Measurements from ENCODE around the gene HSPA1L. TPM values are rescaled to one million over a fixed set of nuclear protein-coding genes. Genes with fewer than 3 reads are reported as not detected.
A peak's percentile ranks its signal among the peaks of the same experiment; 100 is the strongest.

Gene HSPA1L
- total and polyA plus RNA-seq, 2 donors, result 1.2 to 2.4 TPM

DNA sequence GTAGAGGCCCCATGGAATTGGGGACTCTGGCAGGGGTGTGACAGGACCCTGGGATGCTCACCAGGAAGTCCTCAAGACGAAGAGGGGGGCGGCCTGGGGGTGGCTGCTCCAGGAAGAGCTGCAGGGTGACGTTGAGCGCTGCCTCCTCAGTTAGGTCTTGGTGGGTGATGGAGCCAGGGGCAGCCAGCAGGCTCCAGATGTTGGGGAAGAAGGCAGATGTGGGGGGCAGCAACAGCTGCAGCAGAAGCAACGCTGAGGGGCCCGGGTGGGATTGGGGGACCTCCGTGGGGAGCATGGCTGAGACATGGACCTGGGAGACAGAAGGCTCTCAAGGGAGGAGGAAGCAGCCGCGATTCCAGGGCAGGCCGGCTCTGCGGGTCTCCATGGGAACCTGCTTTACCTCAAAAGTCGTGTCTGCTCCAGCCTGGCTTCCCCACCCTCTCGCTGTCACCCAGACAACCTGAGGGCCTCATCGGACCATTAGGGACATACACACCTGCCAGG lies 38.5 kb downstream of the HSPA1L start:
- Histone ChIP-seq H3K27ac (ENCODE audit: low read depth in 1 of 2, low read length in 1 of 2) (no peak overlapping the region), H3K27me3 (ENCODE audit: control insufficient read depth in 2 of 2, insufficient read depth in 1 of 2, low read length in 1 of 2) (peaks cover 0 to 2% of the 10 kb centered on the region in 2 donors), H3K4me1 (ENCODE audit: control insufficient read depth in 2 of 2, insufficient read depth in 2 of 2, low read length in 2 of 2) (peaks cover 17 to 26% of the 10 kb centered on the region in 2 donors), H3K36me3 (ENCODE audit: control insufficient read depth in 2 of 2, insufficient read depth in 2 of 2, low read length in 1 of 2) (peaks cover 31 to 32% of the 10 kb centered on the region in 2 donors), H3K9me3 (ENCODE audit: control insufficient read depth in 2 of 2, insufficient read depth in 1 of 2, low read length in 1 of 2) (peaks cover 0 to 5% of the 10 kb centered on the region in 2 donors), H3K4me3 (ENCODE audit: low read length in 2 of 2) (no peak overlapping the region)
- 27% methylated on average over 14 of the region's 14 CpGs for WGBS
- no peak for DNase-seq (ENCODE audit: low read depth in 6 of 9, low spot score in 9 of 9)

DNA sequence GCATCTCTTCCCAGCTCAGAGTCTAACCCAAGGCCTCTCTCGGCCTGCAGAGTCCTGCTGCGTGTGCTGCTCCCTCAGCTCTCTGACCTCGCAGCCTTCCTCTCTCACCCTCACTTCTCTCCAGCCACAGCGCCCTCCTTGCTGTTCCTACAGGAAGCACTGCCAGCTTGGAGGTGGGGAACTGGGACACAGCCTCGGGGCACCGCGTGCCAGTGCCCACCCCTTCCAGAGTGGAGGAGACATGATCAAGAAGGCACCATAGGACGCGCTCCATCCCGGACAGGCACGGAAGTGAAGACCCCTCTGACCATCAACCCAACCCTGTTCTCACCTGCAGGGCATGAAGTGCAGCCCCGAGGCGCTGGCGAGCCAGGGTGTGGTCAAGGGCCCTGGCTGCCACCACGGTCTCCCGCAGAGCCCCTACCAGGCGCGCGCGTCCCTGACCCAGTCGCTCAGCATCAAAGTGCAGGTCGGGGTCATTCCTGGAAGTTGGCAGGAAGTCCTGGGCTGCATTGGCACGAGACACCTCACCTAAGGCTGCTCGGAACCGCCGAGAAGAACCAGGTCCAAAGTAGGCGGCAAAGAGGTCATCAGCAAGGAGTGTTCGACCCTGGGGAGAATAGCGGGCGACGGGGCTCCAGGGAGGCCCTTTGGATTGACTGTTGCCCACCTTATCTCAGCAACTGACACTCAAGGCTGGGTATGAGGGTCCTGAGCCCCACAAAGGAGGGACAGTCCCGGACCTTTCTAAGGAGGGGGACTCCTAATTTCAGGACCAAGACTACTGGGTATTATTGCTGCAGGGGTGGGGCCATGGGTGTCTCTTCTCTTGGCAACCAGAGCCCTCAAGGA lies 39.2 kb downstream of the HSPA1L start:
- Histone ChIP-seq H3K36me3 (ENCODE audit: control insufficient read depth in 2 of 2, insufficient read depth in 2 of 2, low read length in 1 of 2) (peaks cover 24 to 25% of the 10 kb centered on the region in 2 donors), H3K4me1 (ENCODE audit: control insufficient read depth in 2 of 2, insufficient read depth in 2 of 2, low read length in 2 of 2) (peaks cover 17 to 29% of the 10 kb centered on the region in 2 donors), H3K27ac (ENCODE audit: low read depth in 1 of 2, low read length in 1 of 2) (no peak overlapping the region), H3K27me3 (ENCODE audit: control insufficient read depth in 2 of 2, insufficient read depth in 1 of 2, low read length in 1 of 2) (peaks cover 0 to 2% of the 10 kb centered on the region in 2 donors), H3K9me3 (ENCODE audit: control insufficient read depth in 2 of 2, insufficient read depth in 1 of 2, low read length in 1 of 2) (peaks cover 0 to 5% of the 10 kb centered on the region in 2 donors), H3K4me3 (ENCODE audit: low read length in 2 of 2) (no peak overlapping the region)
- no peak for DNase-seq (ENCODE audit: low read depth in 6 of 9, low spot score in 9 of 9)
- 97% methylated on average over 32 of the region's 32 CpGs for WGBS

DNA sequence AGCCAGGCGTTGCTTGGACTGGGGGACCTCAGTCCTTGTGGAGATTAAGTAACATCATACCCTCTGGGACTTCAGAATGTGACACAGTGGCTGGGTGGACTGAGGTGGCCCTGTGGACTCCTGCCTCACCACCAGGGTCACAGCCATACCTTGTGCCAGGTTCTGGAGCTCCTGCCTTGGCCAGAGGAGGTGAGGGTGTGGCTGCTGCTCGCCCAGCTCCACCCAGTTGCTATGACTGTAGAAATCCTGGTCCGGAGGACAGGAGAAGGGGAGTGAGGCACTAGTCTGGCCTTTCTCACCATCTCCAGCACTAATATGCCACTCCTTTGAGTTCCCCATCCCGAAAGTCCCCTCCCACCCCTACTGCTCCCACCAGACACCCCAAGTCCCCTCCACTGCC lies 39.9 kb downstream of the HSPA1L start:
- Histone ChIP-seq H3K9me3 (ENCODE audit: control insufficient read depth in 2 of 2, insufficient read depth in 1 of 2, low read length in 1 of 2) (peaks cover 0 to 5% of the 10 kb centered on the region in 2 donors), H3K4me3 (ENCODE audit: low read length in 2 of 2) (no peak overlapping the region), H3K27me3 (ENCODE audit: control insufficient read depth in 2 of 2, insufficient read depth in 1 of 2, low read length in 1 of 2) (peaks cover 0 to 2% of the 10 kb centered on the region in 2 donors), H3K27ac (ENCODE audit: low read depth in 1 of 2, low read length in 1 of 2) (no peak overlapping the region), H3K36me3 (ENCODE audit: control insufficient read depth in 2 of 2, insufficient read depth in 2 of 2, low read length in 1 of 2) (peaks cover 18% of the 10 kb centered on the region in 2 donors), H3K4me1 (ENCODE audit: control insufficient read depth in 2 of 2, insufficient read depth in 2 of 2, low read length in 2 of 2) (peaks cover 17 to 29% of the 10 kb centered on the region in 2 donors)
- DNase-seq (ENCODE audit: low read depth in 6 of 9, low spot score in 9 of 9), result no peak
- WGBS, result 96% methylated on average over 4 of the region's 4 CpGs

DNA sequence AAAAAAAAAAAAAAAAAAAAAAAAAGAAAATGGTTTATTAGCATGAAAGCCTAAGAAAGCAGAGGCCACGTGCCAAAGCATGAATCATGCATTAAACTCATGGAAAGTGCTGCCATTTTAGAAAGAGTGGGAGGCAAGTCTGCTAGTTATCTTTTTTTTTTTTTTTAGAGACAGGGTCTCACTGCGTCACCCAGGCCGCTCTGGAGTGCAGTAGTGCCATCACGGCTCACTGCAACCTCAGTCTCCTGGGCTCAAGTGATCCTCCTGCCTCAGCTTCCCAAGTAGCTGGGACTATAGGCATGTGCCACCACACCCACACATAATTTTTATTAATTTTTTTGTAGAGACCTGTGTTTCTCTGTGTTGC lies 43.1 kb downstream of the HSPA1L start:
- H3K27me3 ChIP-seq (ENCODE audit: control insufficient read depth in 2 of 2, insufficient read depth in 1 of 2, low read length in 1 of 2), result peaks cover 0 to 5% of the 10 kb centered on the region in 2 donors
- WGBS, result 88% methylated on average over 4 of the region's 4 CpGs
- peak in 1 of 9 donors; percentile 41 for DNase-seq (ENCODE audit: low read depth in 6 of 9, low spot score in 9 of 9)
- no peaks in the 10 kb centered on the region for H3K36me3 ChIP-seq (ENCODE audit: control insufficient read depth in 2 of 2, insufficient read depth in 2 of 2, low read length in 1 of 2)
- no peak overlapping the region for H3K4me3 ChIP-seq (ENCODE audit: low read length in 2 of 2)
- H3K9me3 ChIP-seq (ENCODE audit: control insufficient read depth in 2 of 2, insufficient read depth in 1 of 2, low read length in 1 of 2), result peaks cover 0 to 5% of the 10 kb centered on the region in 2 donors
- peaks cover 16 to 27% of the 10 kb centered on the region in 2 donors for H3K4me1 ChIP-seq (ENCODE audit: control insufficient read depth in 2 of 2, insufficient read depth in 2 of 2, low read length in 2 of 2)
- no peak overlapping the region for H3K27ac ChIP-seq (ENCODE audit: low read depth in 1 of 2, low read length in 1 of 2)

DNA sequence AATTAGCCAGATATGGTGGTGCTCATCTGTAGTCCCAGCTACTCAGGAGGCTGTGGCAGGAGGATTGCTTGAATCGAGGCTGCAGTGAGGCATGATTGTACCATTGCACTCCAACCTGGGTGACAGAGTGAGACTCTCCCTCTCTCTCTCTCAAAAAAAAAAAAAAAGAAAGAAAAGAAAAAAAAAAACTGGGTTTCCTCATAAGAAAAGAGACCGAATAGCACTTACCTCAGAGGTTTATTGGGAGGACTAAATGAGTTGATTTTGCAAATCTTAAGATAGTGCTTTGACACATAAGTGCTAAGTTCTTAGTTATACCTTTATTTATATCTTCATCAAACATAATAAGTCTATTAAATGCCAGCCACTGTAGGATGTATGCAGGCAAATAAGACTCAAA lies 44.2 kb downstream of the HSPA1L start:
- Histone ChIP-seq H3K27ac (ENCODE audit: low read depth in 1 of 2, low read length in 1 of 2) (no peak overlapping the region), H3K27me3 (ENCODE audit: control insufficient read depth in 2 of 2, insufficient read depth in 1 of 2, low read length in 1 of 2) (peaks cover 0 to 13% of the 10 kb centered on the region in 2 donors), H3K4me3 (ENCODE audit: low read length in 2 of 2) (no peak overlapping the region), H3K36me3 (ENCODE audit: control insufficient read depth in 2 of 2, insufficient read depth in 2 of 2, low read length in 1 of 2) (no peaks in the 10 kb centered on the region), H3K9me3 (ENCODE audit: control insufficient read depth in 2 of 2, insufficient read depth in 1 of 2, low read length in 1 of 2) (peaks cover 0 to 5% of the 10 kb centered on the region in 2 donors), H3K4me1 (ENCODE audit: control insufficient read depth in 2 of 2, insufficient read depth in 2 of 2, low read length in 2 of 2) (peaks cover 6 to 21% of the 10 kb centered on the region in 2 donors)
- WGBS, result 97% methylated on average over 2 of the region's 2 CpGs
- no peak for DNase-seq (ENCODE audit: low read depth in 6 of 9, low spot score in 9 of 9)

DNA sequence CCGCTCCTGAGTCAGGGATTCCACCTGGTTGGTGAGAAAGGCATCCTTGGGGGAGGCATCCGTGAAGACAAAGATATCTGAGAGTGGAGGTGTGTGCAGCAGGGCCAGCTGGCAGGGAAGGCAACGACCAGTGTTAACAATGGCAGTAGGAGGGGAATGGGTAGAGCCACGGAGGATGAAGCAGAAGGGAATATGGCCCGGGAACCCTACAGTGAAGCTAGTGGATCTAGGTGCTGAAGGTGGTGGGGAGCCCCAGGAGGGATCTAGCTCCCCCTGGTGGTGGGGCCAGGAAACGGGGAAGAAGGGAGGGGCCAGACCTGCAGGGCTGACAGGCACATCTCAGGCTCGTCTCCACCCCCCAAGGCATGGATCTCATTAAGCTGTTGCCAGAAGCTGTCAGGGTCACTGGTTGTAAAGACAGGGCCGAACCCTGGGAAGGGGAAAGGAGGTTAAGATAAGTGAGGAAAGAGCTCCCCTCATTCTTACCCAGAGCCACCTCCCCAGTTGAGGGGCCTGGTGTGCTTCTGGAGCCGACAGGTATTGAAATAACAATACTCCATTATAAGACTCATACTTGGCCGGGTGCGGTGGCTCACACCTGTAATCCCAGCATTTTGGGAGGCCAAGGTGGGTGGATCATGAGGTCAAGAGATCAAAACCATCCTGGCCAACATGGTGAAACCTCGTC lies 45.3 kb downstream of the HSPA1L start:
- peaks cover 0 to 17% of the 10 kb centered on the region in 2 donors for H3K27me3 ChIP-seq (ENCODE audit: control insufficient read depth in 2 of 2, insufficient read depth in 1 of 2, low read length in 1 of 2)
- 73% methylated on average over 12 of the region's 12 CpGs for WGBS
- no peak overlapping the region for H3K4me3 ChIP-seq (ENCODE audit: low read length in 2 of 2)
- peaks cover 0 to 5% of the 10 kb centered on the region in 2 donors for H3K9me3 ChIP-seq (ENCODE audit: control insufficient read depth in 2 of 2, insufficient read depth in 1 of 2, low read length in 1 of 2)
- peaks cover 6 to 21% of the 10 kb centered on the region in 2 donors for H3K4me1 ChIP-seq (ENCODE audit: control insufficient read depth in 2 of 2, insufficient read depth in 2 of 2, low read length in 2 of 2)
- peak; percentile 38 to 82 (median 59) for DNase-seq (ENCODE audit: low read depth in 6 of 9, low spot score in 9 of 9)
- H3K27ac ChIP-seq (ENCODE audit: low read depth in 1 of 2, low read length in 1 of 2), result no peak overlapping the region
- H3K36me3 ChIP-seq (ENCODE audit: control insufficient read depth in 2 of 2, insufficient read depth in 2 of 2, low read length in 1 of 2), result no peaks in the 10 kb centered on the region

DNA sequence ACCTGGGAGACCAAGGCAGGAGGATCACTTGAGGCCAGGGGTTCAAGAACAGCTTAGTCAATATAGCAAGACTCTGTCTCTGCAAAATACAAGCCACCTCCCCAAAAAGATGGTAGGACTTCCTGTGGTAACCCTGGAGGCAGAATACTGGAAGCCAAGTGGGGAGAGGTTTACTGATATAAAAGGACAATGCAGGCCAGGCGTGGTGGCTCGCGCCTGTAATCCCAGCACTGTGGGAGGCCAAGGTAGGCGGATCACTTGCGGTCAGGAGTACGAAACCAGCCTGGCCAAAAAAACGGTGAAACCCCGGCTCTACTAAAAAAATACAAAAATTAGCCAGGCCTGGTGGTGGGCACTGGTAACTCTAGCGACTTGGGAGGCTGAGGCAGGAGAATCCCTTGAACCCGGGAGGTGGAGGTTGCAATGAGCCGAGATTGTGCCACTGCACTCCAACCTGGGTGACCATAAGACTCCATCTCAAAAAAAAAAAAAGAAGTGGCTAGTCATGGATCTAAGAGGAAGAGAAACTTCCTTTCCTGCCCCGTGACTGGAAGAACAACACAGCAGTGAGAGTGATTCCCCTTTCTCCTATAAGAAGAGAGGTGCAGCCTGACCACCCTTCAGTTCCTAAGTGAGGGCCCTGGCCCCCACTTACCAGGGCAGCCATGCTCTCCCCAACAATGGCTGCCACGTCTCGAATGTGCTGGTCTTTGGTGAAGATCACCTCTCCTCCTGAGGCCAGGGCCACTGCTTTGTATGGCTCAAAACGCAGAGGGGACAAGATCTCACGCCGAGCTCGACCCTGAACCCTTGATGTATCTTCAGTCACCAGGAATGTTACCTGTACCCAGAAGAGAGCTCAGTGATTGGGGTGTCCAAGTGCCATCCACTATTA lies 46.5 kb downstream of the HSPA1L start:
- Histone ChIP-seq H3K36me3 (ENCODE audit: control insufficient read depth in 2 of 2, insufficient read depth in 2 of 2, low read length in 1 of 2) (peaks cover 0 to under 1% of the 10 kb centered on the region in 2 donors), H3K27me3 (ENCODE audit: control insufficient read depth in 2 of 2, insufficient read depth in 1 of 2, low read length in 1 of 2) (peaks cover 0 to 17% of the 10 kb centered on the region in 2 donors), H3K9me3 (ENCODE audit: control insufficient read depth in 2 of 2, insufficient read depth in 1 of 2, low read length in 1 of 2) (peaks cover 0 to 5% of the 10 kb centered on the region in 2 donors), H3K27ac (ENCODE audit: low read depth in 1 of 2, low read length in 1 of 2) (no peak overlapping the region), H3K4me3 (ENCODE audit: low read length in 2 of 2) (no peak overlapping the region), H3K4me1 (ENCODE audit: control insufficient read depth in 2 of 2, insufficient read depth in 2 of 2, low read length in 2 of 2) (peaks cover 6 to 21% of the 10 kb centered on the region in 2 donors)
- WGBS, result 97% methylated on average over 18 of the region's 18 CpGs
- no peak for DNase-seq (ENCODE audit: low read depth in 6 of 9, low spot score in 9 of 9)

DNA sequence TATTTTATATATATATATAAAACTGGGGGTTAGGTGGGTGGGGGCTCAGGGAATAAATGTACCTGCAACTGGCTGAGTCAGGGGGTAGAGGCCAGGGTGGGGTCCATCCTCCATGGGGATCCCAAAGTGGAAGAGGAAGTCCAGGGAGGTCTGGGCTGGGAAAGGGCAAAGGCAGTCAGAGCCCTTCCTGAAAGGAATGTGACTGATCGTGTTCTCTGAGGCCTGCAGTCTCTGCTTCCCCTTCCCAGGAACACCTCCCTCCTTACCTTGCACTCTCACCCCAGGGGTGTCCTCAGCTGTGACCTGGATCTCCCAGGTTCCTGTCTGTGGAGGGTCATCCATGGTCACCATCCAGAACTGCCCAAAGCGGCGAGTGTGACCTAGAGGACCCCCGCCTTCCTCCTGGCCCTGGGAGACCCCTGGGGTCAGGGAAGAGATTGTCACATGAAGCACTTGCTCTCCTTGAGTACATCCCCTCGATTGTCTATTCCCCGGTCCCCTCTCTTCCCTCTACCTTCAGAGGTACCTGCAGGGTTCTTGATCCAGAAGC lies 47.9 kb downstream of the HSPA1L start:
- Histone ChIP-seq H3K4me3 (ENCODE audit: low read length in 2 of 2) (no peak overlapping the region), H3K27me3 (ENCODE audit: control insufficient read depth in 2 of 2, insufficient read depth in 1 of 2, low read length in 1 of 2) (peaks cover 0 to 17% of the 10 kb centered on the region in 2 donors), H3K36me3 (ENCODE audit: control insufficient read depth in 2 of 2, insufficient read depth in 2 of 2, low read length in 1 of 2) (peaks cover 0 to 14% of the 10 kb centered on the region in 2 donors), H3K27ac (ENCODE audit: low read depth in 1 of 2, low read length in 1 of 2) (no peak overlapping the region), H3K4me1 (ENCODE audit: control insufficient read depth in 2 of 2, insufficient read depth in 2 of 2, low read length in 2 of 2) (peaks cover 0 to 10% of the 10 kb centered on the region in 2 donors), H3K9me3 (ENCODE audit: control insufficient read depth in 2 of 2, insufficient read depth in 1 of 2, low read length in 1 of 2) (peaks cover 0 to 2% of the 10 kb centered on the region in 2 donors)
- 97% methylated on average over 6 of the region's 6 CpGs for WGBS
- no peak for DNase-seq (ENCODE audit: low read depth in 6 of 9, low spot score in 9 of 9)
